Measurements from ENCODE around the gene PRDM16. TPM values are rescaled to one million over a fixed set of nuclear protein-coding genes. Genes with fewer than 3 reads are reported as not detected.

Gene PRDM16
- polyA plus RNA-seq, 2 of the 4 experiments (the other 2 are of a cell fraction) = 0.03 to 0.35 TPM

- WGBS (ENCODE audit: missing lambda C conversion rate) = 50% methylated on average over 10 of the region's 11 CpGs
- Histone ChIP-seq H3K4me2 (no peak overlapping the region), H3K4me3 (no peak overlapping the region), H3K4me1 (no peaks in the 10 kb centered on the region), H3K27ac (no peak overlapping the region), H3K9me3 (no peaks in the 10 kb centered on the region)
- FAIRE-seq (no peak), DNase-seq (ENCODE audit: low read depth in 1 of 2, low spot score in 1 of 2) (no peak), ATAC-seq (no peak)
- TF ChIP-seq HDAC2 (IDR thresholded peaks at IDR 0.05) = no peak
- TF ChIP-seq, protein P1, sequence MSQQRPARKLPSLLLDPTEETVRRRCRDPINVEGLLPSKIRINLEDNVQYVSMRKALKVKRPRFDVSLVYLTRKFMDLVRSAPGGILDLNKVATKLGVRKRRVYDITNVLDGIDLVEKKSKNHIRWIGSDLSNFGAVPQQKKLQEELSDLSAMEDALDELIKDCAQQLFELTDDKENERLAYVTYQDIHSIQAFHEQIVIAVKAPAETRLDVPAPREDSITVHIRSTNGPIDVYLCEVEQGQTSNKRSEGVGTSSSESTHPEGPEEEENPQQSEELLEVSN (IDR thresholded peaks at IDR 0.05; ENCODE audit: borderline replicate concordance, low read depth) = no peak
- TF ChIP-seq, protein P2, sequence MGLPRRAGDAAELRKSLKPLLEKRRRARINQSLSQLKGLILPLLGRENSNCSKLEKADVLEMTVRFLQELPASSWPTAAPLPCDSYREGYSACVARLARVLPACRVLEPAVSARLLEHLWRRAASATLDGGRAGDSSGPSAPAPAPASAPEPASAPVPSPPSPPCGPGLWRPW (IDR thresholded peaks at IDR 0.05) = no peak
- no peak for TF ChIP-seq RCOR1 (IDR thresholded peaks at IDR 0.05; ENCODE audit: low read depth, low read length)
- no peak for TF ChIP-seq POLR2AphosphoS2 (conservative IDR thresholded peaks at IDR 0.05; ENCODE audit: low read length)
- no peak for TF ChIP-seq BCL3 (IDR thresholded peaks at IDR 0.05)
- TF ChIP-seq, protein P3, sequence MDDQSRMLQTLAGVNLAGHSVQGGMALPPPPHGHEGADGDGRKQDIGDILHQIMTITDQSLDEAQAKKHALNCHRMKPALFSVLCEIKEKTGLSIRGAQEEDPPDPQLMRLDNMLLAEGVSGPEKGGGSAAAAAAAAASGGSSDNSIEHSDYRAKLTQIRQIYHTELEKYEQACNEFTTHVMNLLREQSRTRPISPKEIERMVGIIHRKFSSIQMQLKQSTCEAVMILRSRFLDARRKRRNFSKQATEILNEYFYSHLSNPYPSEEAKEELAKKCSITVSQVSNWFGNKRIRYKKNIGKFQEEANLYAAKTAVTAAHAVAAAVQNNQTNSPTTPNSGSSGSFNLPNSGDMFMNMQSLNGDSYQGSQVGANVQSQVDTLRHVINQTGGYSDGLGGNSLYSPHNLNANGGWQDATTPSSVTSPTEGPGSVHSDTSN (IDR thresholded peaks at IDR 0.05) = no peak
- TF ChIP-seq CHD2 (IDR thresholded peaks at IDR 0.05; ENCODE audit: low read length, partially characterized antibody) = no peak
- no peak for TF ChIP-seq ZFP36 (IDR thresholded peaks at IDR 0.05; ENCODE audit: borderline replicate concordance, partially characterized antibody)
- no peak for TF ChIP-seq ZC3H11A (IDR thresholded peaks at IDR 0.05)
- no peak for TF ChIP-seq PHF8 (IDR thresholded peaks at IDR 0.05; ENCODE audit: borderline replicate concordance, low read depth)
- TF ChIP-seq SMC3 (IDR thresholded peaks at IDR 0.05) = no peak
- ChIA-PET CTCF (interaction anchor here (0.8 to 1.2 kb wide), 3 partner anchors 11 to 14 kb away, joined by 3 read pairs; no protein-coding TSS in a partner anchor), POLR2A (no interaction called here)
Observed at GRCh38 chr1:3024588-3024987, 44.4 kb upstream of the PRDM16 start.

- TF ChIP-seq MAFK (IDR thresholded peaks at IDR 0.05; ENCODE audit: partially characterized antibody) (no peak), CTCF (IDR thresholded peaks at IDR 0.05) (no peak), TFCP2L1 (CRISPR knock-in tag; IDR thresholded peaks at IDR 0.05) (no peak), NPAS2 (CRISPR knock-in tag; IDR thresholded peaks at IDR 0.05; ENCODE audit: borderline replicate concordance) (no peak), HEYL (CRISPR knock-in tag; IDR thresholded peaks at IDR 0.05) (no peak), JUNB (IDR thresholded peaks at IDR 0.05) (no peak), JUN (IDR thresholded peaks at IDR 0.05) (no peak), BCL3 (IDR thresholded peaks at IDR 0.05) (no peak), HOXB13 (CRISPR knock-in tag; IDR thresholded peaks at IDR 0.05; ENCODE audit: low read depth) (no peak), HOXB5 (CRISPR knock-in tag; IDR thresholded peaks at IDR 0.05) (no peak), PHF8 (IDR thresholded peaks at IDR 0.05; ENCODE audit: borderline replicate concordance, low read depth) (no peak), NFE2L2 (conservative IDR thresholded peaks at IDR 0.05; ENCODE audit: low read length) (no peak), ATOH8 (CRISPR knock-in tag; IDR thresholded peaks at IDR 0.05; ENCODE audit: low read depth) (no peak), EP300 (IDR thresholded peaks at IDR 0.05) (no peak), MYC (IDR thresholded peaks at IDR 0.05; ENCODE audit: borderline replicate concordance, low read length) (no peak), FOSB (CRISPR knock-in tag; IDR thresholded peaks at IDR 0.05) (no peak)
- TF ChIP-seq, protein P4, sequence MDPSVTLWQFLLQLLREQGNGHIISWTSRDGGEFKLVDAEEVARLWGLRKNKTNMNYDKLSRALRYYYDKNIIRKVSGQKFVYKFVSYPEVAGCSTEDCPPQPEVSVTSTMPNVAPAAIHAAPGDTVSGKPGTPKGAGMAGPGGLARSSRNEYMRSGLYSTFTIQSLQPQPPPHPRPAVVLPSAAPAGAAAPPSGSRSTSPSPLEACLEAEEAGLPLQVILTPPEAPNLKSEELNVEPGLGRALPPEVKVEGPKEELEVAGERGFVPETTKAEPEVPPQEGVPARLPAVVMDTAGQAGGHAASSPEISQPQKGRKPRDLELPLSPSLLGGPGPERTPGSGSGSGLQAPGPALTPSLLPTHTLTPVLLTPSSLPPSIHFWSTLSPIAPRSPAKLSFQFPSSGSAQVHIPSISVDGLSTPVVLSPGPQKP (IDR thresholded peaks at IDR 0.05; ENCODE audit: low read depth, low read length) = no peak
- ATAC-seq = no peak
- H3K4me1 ChIP-seq = no peaks in the 10 kb centered on the region
- H3K4me2 ChIP-seq = no peak overlapping the region
- no peak for FAIRE-seq
- no peak overlapping the region for H3K27ac ChIP-seq
- DNase-seq (ENCODE audit: low read depth in 1 of 2, low spot score in 1 of 2) = no peak
- no peak overlapping the region for H3K4me3 ChIP-seq
- ChIA-PET POLR2A (no interaction called here), CTCF (interaction anchor here (0.7 kb wide), 1 partner anchor 398 kb away, joined by 3 read pairs; no protein-coding TSS in a partner anchor)
- H3K9me3 ChIP-seq = no peaks in the 10 kb centered on the region
- WGBS (ENCODE audit: missing lambda C conversion rate) = 56% methylated on average over 1 of the region's 1 CpG
Observed at GRCh38 chr1:3026124-3026523, 42.9 kb upstream of the PRDM16 start.

All from A549 (cell line).